Measurements from ENCODE around the gene SORCS2.

SORCS2 gene

GRCh38 chr4:7503559-7504249, 311.4 kb downstream of the SORCS2 start:
- DNase-seq (ENCODE audit: low read depth) = no peak
- no peak for TF ChIP-seq CTCF (IDR thresholded peaks at IDR 0.05; ENCODE audit: control insufficient read depth, insufficient read depth, low read depth, low read length, missing control alignments)
- no peak overlapping the region for H3K4me3 ChIP-seq (ENCODE audit: control insufficient read depth, low read depth, low read length)

- TF ChIP-seq CTCF (IDR thresholded peaks at IDR 0.05; ENCODE audit: control insufficient read depth, insufficient read depth, low read depth, low read length, missing control alignments) = no peak
- no peak for DNase-seq (ENCODE audit: low read depth)
- no peak overlapping the region for H3K4me3 ChIP-seq (ENCODE audit: control insufficient read depth, low read depth, low read length)
Observed at GRCh38 chr4:7505116-7505900, 313.0 kb downstream of the SORCS2 start.

GRCh38 chr4:7506119-7506518, 313.8 kb downstream of the SORCS2 start:
- no peak for TF ChIP-seq CTCF (IDR thresholded peaks at IDR 0.05; ENCODE audit: control insufficient read depth, insufficient read depth, low read depth, low read length, missing control alignments)
- no peak overlapping the region for H3K4me3 ChIP-seq (ENCODE audit: control insufficient read depth, low read depth, low read length)
- DNase-seq (ENCODE audit: low read depth) = no peak

GRCh38 chr4:7506572-7506971, 314.2 kb downstream of the SORCS2 start:
- no peak overlapping the region for H3K4me3 ChIP-seq (ENCODE audit: control insufficient read depth, low read depth, low read length)
- TF ChIP-seq CTCF (IDR thresholded peaks at IDR 0.05; ENCODE audit: control insufficient read depth, insufficient read depth, low read depth, low read length, missing control alignments) = no peak
- no peak for DNase-seq (ENCODE audit: low read depth)

- TF ChIP-seq CTCF (IDR thresholded peaks at IDR 0.05; ENCODE audit: control insufficient read depth, insufficient read depth, low read depth, low read length, missing control alignments) = no peak
- H3K4me3 ChIP-seq (ENCODE audit: control insufficient read depth, low read depth, low read length) = no peak overlapping the region
- DNase-seq (ENCODE audit: low read depth) = peak; percentile 28
Observed at GRCh38 chr4:7507381-7507780, 315.0 kb downstream of the SORCS2 start.

- DNase-seq (ENCODE audit: low read depth) = no peak
- no peak for TF ChIP-seq CTCF (IDR thresholded peaks at IDR 0.05; ENCODE audit: control insufficient read depth, insufficient read depth, low read depth, low read length, missing control alignments)
- H3K4me3 ChIP-seq (ENCODE audit: control insufficient read depth, low read depth, low read length) = no peak overlapping the region
Observed at GRCh38 chr4:7510066-7510465, 317.7 kb downstream of the SORCS2 start.
